ENCODE results near the gene TRPV3.

DNA sequence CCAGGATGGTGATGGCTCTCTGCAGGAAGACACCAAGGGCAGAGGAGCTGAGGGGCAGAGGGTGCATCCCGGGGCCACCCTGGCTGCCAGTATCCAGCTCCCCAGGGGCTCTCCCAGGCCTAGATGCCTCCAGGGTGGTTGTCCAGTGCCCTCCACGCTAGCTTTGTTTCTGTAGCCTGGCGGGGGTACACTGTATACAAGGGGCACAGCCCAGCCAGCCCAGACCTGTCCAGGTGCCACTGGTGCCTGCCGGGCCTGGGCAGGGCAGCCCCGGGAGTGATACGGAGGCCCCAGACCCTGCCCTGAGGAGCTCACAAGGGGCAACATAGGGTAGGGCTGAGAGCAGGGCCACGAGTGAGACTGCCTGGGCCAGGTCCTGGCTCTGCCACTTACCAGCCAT lies 14.6 kb upstream of the TRPV3 start:
- TF ChIP-seq ZNF621 (tag by site-specific recombination; IDR thresholded peaks at IDR 0.05) (no peak), ZFP3 (tag by site-specific recombination; IDR thresholded peaks at IDR 0.05; ENCODE audit: low read depth) (no peak), YY2 (tag by site-specific recombination; IDR thresholded peaks at IDR 0.05) (no peak), MZF1 (tag by site-specific recombination; IDR thresholded peaks at IDR 0.05; ENCODE audit: borderline replicate concordance) (no peak), SP2 (tag by site-specific recombination; IDR thresholded peaks at IDR 0.05) (no peak), ZNF624 (tag by site-specific recombination; IDR thresholded peaks at IDR 0.05) (no peak), ZNF544 (tag by site-specific recombination; IDR thresholded peaks at IDR 0.05) (no peak), ZNF514 (tag by site-specific recombination; IDR thresholded peaks at IDR 0.05) (no peak), ZNF518A (tag by site-specific recombination; conservative IDR thresholded peaks at IDR 0.05; ENCODE audit: low read depth) (no peak), ZBTB21 (tag by site-specific recombination; IDR thresholded peaks at IDR 0.05) (no peak), ZSCAN30 (tag by site-specific recombination; IDR thresholded peaks at IDR 0.05) (no peak), ZNF664 (tag by site-specific recombination; IDR thresholded peaks at IDR 0.05) (no peak), REST (tag by site-specific recombination; IDR thresholded peaks at IDR 0.05) (no peak)
- TF ChIP-seq, protein P1, sequence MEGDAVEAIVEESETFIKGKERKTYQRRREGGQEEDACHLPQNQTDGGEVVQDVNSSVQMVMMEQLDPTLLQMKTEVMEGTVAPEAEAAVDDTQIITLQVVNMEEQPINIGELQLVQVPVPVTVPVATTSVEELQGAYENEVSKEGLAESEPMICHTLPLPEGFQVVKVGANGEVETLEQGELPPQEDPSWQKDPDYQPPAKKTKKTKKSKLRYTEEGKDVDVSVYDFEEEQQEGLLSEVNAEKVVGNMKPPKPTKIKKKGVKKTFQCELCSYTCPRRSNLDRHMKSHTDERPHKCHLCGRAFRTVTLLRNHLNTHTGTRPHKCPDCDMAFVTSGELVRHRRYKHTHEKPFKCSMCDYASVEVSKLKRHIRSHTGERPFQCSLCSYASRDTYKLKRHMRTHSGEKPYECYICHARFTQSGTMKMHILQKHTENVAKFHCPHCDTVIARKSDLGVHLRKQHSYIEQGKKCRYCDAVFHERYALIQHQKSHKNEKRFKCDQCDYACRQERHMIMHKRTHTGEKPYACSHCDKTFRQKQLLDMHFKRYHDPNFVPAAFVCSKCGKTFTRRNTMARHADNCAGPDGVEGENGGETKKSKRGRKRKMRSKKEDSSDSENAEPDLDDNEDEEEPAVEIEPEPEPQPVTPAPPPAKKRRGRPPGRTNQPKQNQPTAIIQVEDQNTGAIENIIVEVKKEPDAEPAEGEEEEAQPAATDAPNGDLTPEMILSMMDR (tag by site-specific recombination; IDR thresholded peaks at IDR 0.05): no peak

Data from HEK293 (cell line).